ENCODE results near the gene SMAD7. TPM values are rescaled to one million over a fixed set of nuclear protein-coding genes. Genes with fewer than 3 reads are reported as not detected.

SMAD7 gene
- total and polyA plus RNA-seq, 7 donors, result 13.2 to 29.1 (median 19.0) TPM

- TF ChIP-seq POLR2A (IDR thresholded peaks at IDR 0.05) (no peak), POLR2AphosphoS5 (IDR thresholded peaks at IDR 0.05) (no peak), EP300 (IDR thresholded peaks at IDR 0.05) (no peak)
- Histone ChIP-seq H3K36me3 (no peaks in the 10 kb centered on the region), H3K4me1 (peaks cover 0 to 68% (median 55%) of the 10 kb centered on the region in 4 donors), H3K9me3 (no peaks in the 10 kb centered on the region), H3K27me3 (no peaks in the 10 kb centered on the region), H3K27ac (peak overlapping the region; percentile 93 to 99 (median 97)), H3K4me3 (peak overlapping the region; percentile 50 to 96 (median 93))
- intact Hi-C loops (cut with DNase I), result loop anchor here (2.0 to 10.0 kb wide), 4 partner anchors 166 to 868 kb away; partner anchors contain the start of gene ACAA2
- DNase-seq, result no peak
- 50 to 65% methylated on average over 10 of the region's 10 CpGs for WGBS, 2 donors
Observed at GRCh38 chr18:48947092-48947491, 3.7 kb downstream of the SMAD7 start.

- TF ChIP-seq POLR2A (IDR thresholded peaks at IDR 0.05) (no peak), CTCF (IDR thresholded peaks at IDR 0.05) (no peak), EP300 (IDR thresholded peaks at IDR 0.05) (no peak), POLR2AphosphoS5 (IDR thresholded peaks at IDR 0.05) (no peak)
- DNase-seq, result no peak
- 41 to 50% methylated on average over 8 of the region's 8 CpGs for WGBS, 2 donors
- peak overlapping the region; percentile 93 to 99 (median 97) for H3K27ac ChIP-seq
- no peaks in the 10 kb centered on the region for H3K27me3 ChIP-seq
- no peaks in the 10 kb centered on the region for H3K36me3 ChIP-seq
- intact Hi-C loops (cut with DNase I), result loop anchor here (2.0 to 10.0 kb wide), 4 partner anchors 166 to 868 kb away; partner anchors contain the start of gene ACAA2
- H3K4me3 ChIP-seq, result peak overlapping the region; percentile 50 to 96 (median 93)
- H3K9me3 ChIP-seq, result no peaks in the 10 kb centered on the region
- peaks cover 0 to 75% (median 62%) of the 10 kb centered on the region in 4 donors for H3K4me1 ChIP-seq
Observed at GRCh38 chr18:48946329-48946835, 4.4 kb downstream of the SMAD7 start.

- intact Hi-C loops (cut with DNase I), result loop anchor here (2.0 to 10.0 kb wide), 5 partner anchors 15 to 869 kb away; partner anchors contain the start of gene ACAA2
Observed at GRCh38 chr18:48945953-48946217, 4.9 kb downstream of the SMAD7 start.

GRCh38 chr18:48944634-48945033 is 6.1 kb downstream of the SMAD7 start:
- Histone ChIP-seq H3K4me1 (peaks cover 0 to 92% (median 79%) of the 10 kb centered on the region in 4 donors), H3K36me3 (no peaks in the 10 kb centered on the region), H3K4me3 (no peak overlapping the region), H3K27me3 (no peaks in the 10 kb centered on the region), H3K27ac (peak overlapping the region; percentile 93 to 99 (median 97)), H3K9me3 (no peaks in the 10 kb centered on the region)
- WGBS, 2 donors, result 87 to 90% methylated on average over 7 of the region's 7 CpGs
- intact Hi-C loops (cut with DNase I), result loop anchor here (2.0 to 10.0 kb wide), 5 partner anchors 14 to 870 kb away; partner anchors contain the start of gene ACAA2
- DNase-seq, result no peak
- TF ChIP-seq POLR2AphosphoS5 (IDR thresholded peaks at IDR 0.05) (no peak), EP300 (IDR thresholded peaks at IDR 0.05) (no peak), CTCF (IDR thresholded peaks at IDR 0.05) (no peak), POLR2A (IDR thresholded peaks at IDR 0.05) (no peak)

More at GRCh38 chr18:48945953-48946217, 4.9 kb downstream of the SMAD7 start:
- no peaks in the 10 kb centered on the region for H3K9me3 ChIP-seq
- H3K27me3 ChIP-seq, result no peaks in the 10 kb centered on the region
- TF ChIP-seq EP300 (IDR thresholded peaks at IDR 0.05) (no peak), POLR2A (IDR thresholded peaks at IDR 0.05) (no peak), CTCF (IDR thresholded peaks at IDR 0.05) (no peak), POLR2AphosphoS5 (IDR thresholded peaks at IDR 0.05) (no peak)
- H3K4me3 ChIP-seq, result peak overlapping the region in 2 of 4 donors; percentile 91 to 96
- DNase-seq, result no peak
- H3K27ac ChIP-seq, result peak overlapping the region; percentile 93 to 99 (median 97)
- H3K4me1 ChIP-seq, result peaks cover 0 to 80% (median 67%) of the 10 kb centered on the region in 4 donors
- H3K36me3 ChIP-seq, result no peaks in the 10 kb centered on the region

GRCh38 chr18:48943736-48944527 is 6.8 kb downstream of the SMAD7 start:
- WGBS, 2 donors, result 61 to 78% methylated on average over 8 of the region's 8 CpGs
- intact Hi-C loops (cut with DNase I), result loop anchor here (2.0 to 10.0 kb wide), 4 partner anchors 13 to 871 kb away; partner anchors contain the start of gene ACAA2
- H3K27me3 ChIP-seq, result no peaks in the 10 kb centered on the region
- no peaks in the 10 kb centered on the region for H3K36me3 ChIP-seq
- no peaks in the 10 kb centered on the region for H3K9me3 ChIP-seq
- peaks cover 0 to 95% (median 86%) of the 10 kb centered on the region in 4 donors for H3K4me1 ChIP-seq
- H3K27ac ChIP-seq, result peak overlapping the region; percentile 93 to 99 (median 97)
- TF ChIP-seq CTCF (IDR thresholded peaks at IDR 0.05), result no peak
- no peak for TF ChIP-seq POLR2A (IDR thresholded peaks at IDR 0.05)
- no peak for TF ChIP-seq EP300 (IDR thresholded peaks at IDR 0.05)
- TF ChIP-seq POLR2AphosphoS5 (IDR thresholded peaks at IDR 0.05), result no peak
- H3K4me3 ChIP-seq, result no peak overlapping the region
- no peak for DNase-seq
